A549 (cell line): ENCODE results near the gene EPHB1. TPM values are rescaled to one million over a fixed set of nuclear protein-coding genes. Genes with fewer than 3 reads are reported as not detected.

Experiments used
- ATAC-seq, 2 experiments: fragments of 200-7000 bp in 1 of 2; fragments of >200 bp in 1 of 2; cut with Nextera tagmentation in 1 of 2; cut with Tn5 transposase in 1 of 2; 3 replicates each; pipeline versions ENCODE4 v1.8.0 to v1.9.1; 2018 to 2020; ENCODE audit warnings: mild to moderate bottlenecking in 1 of 2, moderate library complexity in 1 of 2
- CTCF ChIA-PET: fragments of 300-600 bp; sonication (Branson Sonifier 250); formaldehyde crosslinking; extraction: SDS; loops from one replicate; lab custom pipeline; 2021; ENCODE audit warnings: antibody characterized with exemption, inconsistent platforms; lab: Yijun Ruan, JAX
- POLR2A ChIA-PET: fragments of 350-600 bp; formaldehyde crosslinking; extraction: SDS; loops from one replicate; lab custom pipeline; 2021; ENCODE audit warnings: antibody characterized with exemption, inconsistent platforms; lab: Yijun Ruan, JAX
- DNase-seq, 2 experiments: peaks; one replicate each; pipeline versions ENCODE4 v3.0.0 to v3.0.0-alpha.2; 2011 to 2016; ENCODE audit warnings: low read depth in 1 of 2, low spot score in 1 of 2
- FAIRE-seq: peaks from 2 replicates; lab custom pipeline; 2011; peaks lifted over from hg19 to GRCh38; lab: Jason Lieb, UNC
- H3K27ac ChIP-seq, 2 experiments: fragments of >200 bp; sonication (Bioruptor Twin); formaldehyde crosslinking; 3 replicates each; pipeline ENCODE4 v1.5.1; 2016 to 2017
- H3K4me1 ChIP-seq: fragments of >200 bp; sonication (Bioruptor Twin); formaldehyde crosslinking; 3 replicates; pipeline ENCODE4 v1.6.1; 2016
- H3K4me2 ChIP-seq: fragments of >200 bp; sonication (Bioruptor Twin); formaldehyde crosslinking; 3 replicates; pipeline ENCODE4 v1.6.1; 2016
- H3K4me3 ChIP-seq: fragments of >200 bp; sonication (Bioruptor Twin); formaldehyde crosslinking; 3 replicates; pipeline ENCODE4 v1.5.1; 2016
- H3K9me3 ChIP-seq: fragments of >200 bp; sonication (Bioruptor Twin); formaldehyde crosslinking; 3 replicates; pipeline ENCODE4 v1.6.1; 2016
- BHLHE40 ChIP-seq: IDR thresholded peaks from 2 replicates; pipeline ENCODE4 v1.6.1; 2012; ENCODE audit warnings: low read depth, low read length, inconsistent platforms
- CHD2 ChIP-seq: fragments of 150-350 bp; IDR thresholded peaks from 2 replicates; pipeline ENCODE4 v1.6.1; 2014; ENCODE audit warnings: low read length; ENCODE audit not compliant: partially characterized antibody
- CHD4 ChIP-seq: fragments of 200-600 bp; sonication (generic); IDR thresholded peaks from 2 replicates; pipeline ENCODE4 v1.6.1; 2016; ENCODE audit warnings: antibody characterized with exemption, mild to moderate bottlenecking, borderline replicate concordance
- EHMT2 ChIP-seq: fragments of 200-600 bp; sonication (generic); IDR thresholded peaks from 2 replicates; pipeline ENCODE4 v1.6.1; 2016; ENCODE audit warnings: antibody characterized with exemption, low read depth, mild to moderate bottlenecking, moderate library complexity
- FOSB ChIP-seq: fragments of 250-450 bp; sonication (Bioruptor Pico); IDR thresholded peaks from 2 replicates; pipeline ENCODE4 v1.5.0; 2020; ENCODE audit warnings: mild to moderate bottlenecking, moderate library complexity
- FOSL2 ChIP-seq, 2 experiments: fragments of 450-650 bp in 1 of 2; fragments of >200 bp in 1 of 2; sonication (Bioruptor Twin) in 1 of 2; formaldehyde crosslinking; IDR thresholded peaks; 2 replicates each; pipeline versions ENCODE4 v1.5.0 to v1.6.1; 2016 to 2020; ENCODE audit warnings: mild to moderate bottlenecking in 1 of 2, moderate library complexity in 1 of 2
- FOXS1 ChIP-seq: fragments of 250-450 bp; sonication (Bioruptor Pico); IDR thresholded peaks from 2 replicates; pipeline ENCODE4 v1.5.0; 2020; ENCODE audit warnings: mild to moderate bottlenecking, moderate library complexity
- HES2 ChIP-seq: fragments of >200 bp; sonication (Bioruptor Twin); formaldehyde crosslinking; IDR thresholded peaks from 2 replicates; pipeline ENCODE4 v1.6.1; 2016
- HEYL ChIP-seq: fragments of 250-450 bp; sonication (Bioruptor Pico); IDR thresholded peaks from 2 replicates; pipeline ENCODE4 v1.8.0; 2021; ENCODE audit warnings: mild to moderate bottlenecking, moderate library complexity
- HOXA7 ChIP-seq: fragments of 250-450 bp; sonication (Bioruptor Pico); IDR thresholded peaks from 2 replicates; pipeline ENCODE4 v1.5.0; 2020; ENCODE audit warnings: mild to moderate bottlenecking, moderate library complexity
- HOXB5 ChIP-seq: fragments of 250-450 bp; sonication (Bioruptor Pico); IDR thresholded peaks from 2 replicates; pipeline ENCODE4 v1.5.0; 2020; ENCODE audit warnings: mild to moderate bottlenecking, moderate library complexity
- JUN ChIP-seq, 2 experiments: fragments of >200 bp; sonication (Bioruptor Twin); formaldehyde crosslinking; IDR thresholded peaks; 2 replicates in 1 of 2; 3 replicates in 1 of 2; pipeline ENCODE4 v1.6.1; 2016 to 2017
- JUNB ChIP-seq: fragments of >200 bp; sonication (Bioruptor Twin); formaldehyde crosslinking; IDR thresholded peaks from 2 replicates; pipeline ENCODE4 v1.6.1; 2016
- MAFK ChIP-seq: fragments of 450-650 bp; IDR thresholded peaks from 2 replicates; pipeline ENCODE4 v1.6.1; 2014; ENCODE audit not compliant: partially characterized antibody
- MAZ ChIP-seq: fragments of 150-350 bp; IDR thresholded peaks from 2 replicates; pipeline ENCODE4 v1.6.1; 2014; ENCODE audit warnings: antibody characterized with exemption, low read depth, low read length, borderline replicate concordance
- NFE2L2 ChIP-seq: fragments of 150-350 bp; conservative IDR thresholded peaks from 2 replicates; pipeline ENCODE4 v1.6.1; 2014; ENCODE audit warnings: low read length
- RARB ChIP-seq: fragments of 250-450 bp; sonication (Bioruptor Pico); IDR thresholded peaks from 2 replicates; pipeline ENCODE4 v1.8.0; 2021; ENCODE audit warnings: mild to moderate bottlenecking, moderate library complexity
- RCOR1 ChIP-seq: fragments of 150-350 bp; IDR thresholded peaks from 2 replicates; pipeline ENCODE4 v1.6.1; 2014; ENCODE audit warnings: antibody characterized with exemption, low read length, low read depth
- TFCP2L1 ChIP-seq: fragments of 250-450 bp; sonication (Bioruptor Pico); IDR thresholded peaks from 2 replicates; pipeline ENCODE4 v1.5.0; 2021; ENCODE audit warnings: mild to moderate bottlenecking
- TP53 ChIP-seq: fragments of 250-450 bp; sonication (Bioruptor Pico); IDR thresholded peaks from 2 replicates; pipeline ENCODE4 v1.5.0; 2021; ENCODE audit warnings: mild to moderate bottlenecking, moderate library complexity
- ZC3H11A ChIP-seq: fragments of 450-650 bp; IDR thresholded peaks from 2 replicates; pipeline ENCODE4 v1.6.1; 2014; ENCODE audit warnings: antibody characterized with exemption, mild to moderate bottlenecking
- ZFP36 ChIP-seq: fragments of 450-650 bp; IDR thresholded peaks from 2 replicates; pipeline ENCODE4 v1.6.1; 2014; ENCODE audit warnings: borderline replicate concordance; ENCODE audit not compliant: partially characterized antibody
- ZSCAN20 ChIP-seq: fragments of 250-450 bp; sonication (Bioruptor Pico); IDR thresholded peaks from 2 replicates; pipeline ENCODE4 v1.8.0; 2022; ENCODE audit warnings: mild to moderate bottlenecking, moderate library complexity
- WGBS: methylation state at CpG from one replicate; pipeline ENCODE4 v1.1.6; 2017; ENCODE audit errors: missing lambda C conversion rate; 5-methylcytosine and 5-hydroxymethylcytosine counted together
- polyA plus RNA-seq, 4 experiments: library from polyadenylated mRNA; depleted of rRNA in 3 of 4; stranded (reverse); fragments of >200 nt; fragmentation: RNase III in 1 of 4; extraction: RNeasy Plus Mini Kit Qiagen cat#74134 plus additional on column Dnase treatment in 1 of 4; gene quantifications; 2 replicates in 3 of 4; 3 replicates in 1 of 4; pipeline ENCODE4 v1.2.3, GENCODE V29; 2011 to 2017
- TF ChIP-seq, protein P1 (sequence below): fragments of 250-450 bp; sonication (Bioruptor Pico); IDR thresholded peaks from 2 replicates; pipeline ENCODE4 v1.5.0; 2021; ENCODE audit warnings: mild to moderate bottlenecking, moderate library complexity, borderline replicate concordance
- TF ChIP-seq, protein P2 (sequence below): fragments of 250-450 bp; sonication (Bioruptor Pico); IDR thresholded peaks from 2 replicates; pipeline ENCODE4 v1.5.0; 2020; ENCODE audit warnings: low read depth, mild to moderate bottlenecking, moderate library complexity
- TF ChIP-seq, protein P3 (sequence below): fragments of >200 bp; sonication (Bioruptor Twin); formaldehyde crosslinking; IDR thresholded peaks from 3 replicates; pipeline ENCODE4 v1.5.1; 2016
- TF ChIP-seq, protein P4 (sequence below): fragments of 150-350 bp; IDR thresholded peaks from 2 replicates; pipeline ENCODE4 v1.6.1; 2014; ENCODE audit warnings: low read depth, mild to moderate bottlenecking, low read length
- TF ChIP-seq, protein P5 (sequence below): fragments of 450-650 bp; IDR thresholded peaks from 2 replicates; pipeline ENCODE4 v1.6.1; 2014; ENCODE audit warnings: antibody characterized with exemption

EPHB1 gene
- polyA plus RNA-seq, 2 of the 4 experiments (the other 2 are of a cell fraction): 0.18 to 0.21 TPM

DNA sequence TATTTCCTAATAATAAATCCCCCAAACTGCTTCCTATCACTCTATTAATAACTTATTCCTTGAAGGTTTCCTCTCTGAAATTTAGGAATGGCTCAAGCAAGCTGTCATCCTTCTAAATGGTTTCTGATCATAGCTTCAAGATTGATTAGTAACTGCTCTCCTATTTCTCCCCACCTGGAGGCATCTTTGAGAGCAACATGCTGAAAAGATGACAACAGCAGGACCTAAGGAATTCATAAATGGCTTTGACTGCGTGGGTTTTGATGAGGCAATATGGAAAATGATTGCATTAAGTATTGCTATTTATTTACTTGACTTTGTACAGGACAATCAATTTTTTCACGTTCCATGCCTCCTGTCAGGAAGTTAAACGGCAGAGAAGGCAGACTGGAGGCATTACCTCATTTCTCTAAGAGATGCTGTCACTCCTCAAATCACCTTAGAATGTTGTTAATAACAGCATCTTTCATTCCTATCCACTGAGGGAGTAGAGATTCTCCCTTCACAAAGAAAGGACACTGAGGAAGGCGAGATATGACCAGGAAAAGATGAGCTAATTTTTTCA, 256.4 kb downstream of the EPHB1 start (continued):
- no peak for TF ChIP-seq EHMT2
- no peak for TF ChIP-seq JUNB
- TF ChIP-seq FOSB (CRISPR knock-in tag): no peak

DNA sequence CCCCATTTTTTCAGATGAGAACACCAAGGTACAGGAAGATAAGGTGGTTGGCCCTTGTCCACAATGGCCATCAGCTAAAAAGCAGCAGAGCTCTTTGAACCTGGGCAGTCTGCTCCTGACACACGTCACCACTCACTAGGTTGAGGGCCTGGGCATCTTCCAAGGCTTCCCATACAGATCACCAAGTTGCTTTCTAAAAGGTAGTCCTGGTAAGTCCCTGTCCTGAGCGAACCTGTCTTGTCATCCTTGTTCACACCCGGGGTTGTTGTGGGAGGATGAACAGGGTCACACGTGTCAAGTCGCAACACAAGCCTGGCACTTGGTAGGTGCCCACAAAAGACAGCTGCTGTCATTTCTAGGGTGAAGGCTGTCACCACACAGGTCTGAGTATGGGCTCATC, 260.4 kb downstream of the EPHB1 start:
- TF ChIP-seq TP53 (CRISPR knock-in tag) (no peak), MAFK (no peak), ZC3H11A (no peak), HOXB5 (CRISPR knock-in tag) (no peak), ZSCAN20 (CRISPR knock-in tag) (no peak), MAZ (no peak), RCOR1 (no peak), HES2 (no peak), TFCP2L1 (CRISPR knock-in tag) (no peak)
- TF ChIP-seq, protein P1, sequence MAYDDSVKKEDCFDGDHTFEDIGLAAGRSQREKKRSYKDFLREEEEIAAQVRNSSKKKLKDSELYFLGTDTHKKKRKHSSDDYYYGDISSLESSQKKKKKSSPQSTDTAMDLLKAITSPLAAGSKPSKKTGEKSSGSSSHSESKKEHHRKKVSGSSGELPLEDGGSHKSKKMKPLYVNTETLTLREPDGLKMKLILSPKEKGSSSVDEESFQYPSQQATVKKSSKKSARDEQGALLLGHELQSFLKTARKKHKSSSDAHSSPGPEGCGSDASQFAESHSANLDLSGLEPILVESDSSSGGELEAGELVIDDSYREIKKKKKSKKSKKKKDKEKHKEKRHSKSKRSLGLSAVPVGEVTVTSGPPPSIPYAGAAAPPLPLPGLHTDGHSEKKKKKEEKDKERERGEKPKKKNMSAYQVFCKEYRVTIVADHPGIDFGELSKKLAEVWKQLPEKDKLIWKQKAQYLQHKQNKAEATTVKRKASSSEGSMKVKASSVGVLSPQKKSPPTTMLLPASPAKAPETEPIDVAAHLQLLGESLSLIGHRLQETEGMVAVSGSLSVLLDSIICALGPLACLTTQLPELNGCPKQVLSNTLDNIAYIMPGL: no peak
- TF ChIP-seq, protein P2, sequence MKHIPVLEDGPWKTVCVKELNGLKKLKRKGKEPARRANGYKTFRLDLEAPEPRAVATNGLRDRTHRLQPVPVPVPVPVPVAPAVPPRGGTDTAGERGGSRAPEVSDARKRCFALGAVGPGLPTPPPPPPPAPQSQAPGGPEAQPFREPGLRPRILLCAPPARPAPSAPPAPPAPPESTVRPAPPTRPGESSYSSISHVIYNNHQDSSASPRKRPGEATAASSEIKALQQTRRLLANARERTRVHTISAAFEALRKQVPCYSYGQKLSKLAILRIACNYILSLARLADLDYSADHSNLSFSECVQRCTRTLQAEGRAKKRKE (CRISPR knock-in tag): no peak
- TF ChIP-seq, protein P3, sequence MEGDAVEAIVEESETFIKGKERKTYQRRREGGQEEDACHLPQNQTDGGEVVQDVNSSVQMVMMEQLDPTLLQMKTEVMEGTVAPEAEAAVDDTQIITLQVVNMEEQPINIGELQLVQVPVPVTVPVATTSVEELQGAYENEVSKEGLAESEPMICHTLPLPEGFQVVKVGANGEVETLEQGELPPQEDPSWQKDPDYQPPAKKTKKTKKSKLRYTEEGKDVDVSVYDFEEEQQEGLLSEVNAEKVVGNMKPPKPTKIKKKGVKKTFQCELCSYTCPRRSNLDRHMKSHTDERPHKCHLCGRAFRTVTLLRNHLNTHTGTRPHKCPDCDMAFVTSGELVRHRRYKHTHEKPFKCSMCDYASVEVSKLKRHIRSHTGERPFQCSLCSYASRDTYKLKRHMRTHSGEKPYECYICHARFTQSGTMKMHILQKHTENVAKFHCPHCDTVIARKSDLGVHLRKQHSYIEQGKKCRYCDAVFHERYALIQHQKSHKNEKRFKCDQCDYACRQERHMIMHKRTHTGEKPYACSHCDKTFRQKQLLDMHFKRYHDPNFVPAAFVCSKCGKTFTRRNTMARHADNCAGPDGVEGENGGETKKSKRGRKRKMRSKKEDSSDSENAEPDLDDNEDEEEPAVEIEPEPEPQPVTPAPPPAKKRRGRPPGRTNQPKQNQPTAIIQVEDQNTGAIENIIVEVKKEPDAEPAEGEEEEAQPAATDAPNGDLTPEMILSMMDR: no peak
- TF ChIP-seq, protein P4, sequence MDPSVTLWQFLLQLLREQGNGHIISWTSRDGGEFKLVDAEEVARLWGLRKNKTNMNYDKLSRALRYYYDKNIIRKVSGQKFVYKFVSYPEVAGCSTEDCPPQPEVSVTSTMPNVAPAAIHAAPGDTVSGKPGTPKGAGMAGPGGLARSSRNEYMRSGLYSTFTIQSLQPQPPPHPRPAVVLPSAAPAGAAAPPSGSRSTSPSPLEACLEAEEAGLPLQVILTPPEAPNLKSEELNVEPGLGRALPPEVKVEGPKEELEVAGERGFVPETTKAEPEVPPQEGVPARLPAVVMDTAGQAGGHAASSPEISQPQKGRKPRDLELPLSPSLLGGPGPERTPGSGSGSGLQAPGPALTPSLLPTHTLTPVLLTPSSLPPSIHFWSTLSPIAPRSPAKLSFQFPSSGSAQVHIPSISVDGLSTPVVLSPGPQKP: no peak
- 0% methylated on average over 1 of the region's 5 CpGs for WGBS
- ATAC-seq (no peak), FAIRE-seq (no peak), DNase-seq (no peak)
- POLR2A ChIA-PET: no interaction called here
- H3K9me3 ChIP-seq: no peaks in the 10 kb centered on the region
- H3K4me2 ChIP-seq: no peak overlapping the region
- H3K4me1 ChIP-seq: no peaks in the 10 kb centered on the region
- no peak overlapping the region for H3K4me3 ChIP-seq
- CTCF ChIA-PET: no interaction called here
- H3K27ac ChIP-seq: no peak overlapping the region

- ATAC-seq (no peak), FAIRE-seq (no peak), DNase-seq (no peak)
- Histone ChIP-seq H3K4me3 (no peak overlapping the region), H3K4me2 (no peak overlapping the region), H3K27ac (no peak overlapping the region), H3K4me1 (no peaks in the 10 kb centered on the region), H3K9me3 (no peaks in the 10 kb centered on the region)
- WGBS: 31% methylated on average over 3 of the region's 7 CpGs
- ChIA-PET POLR2A (no interaction called here), CTCF (no interaction called here)
- no peak for TF ChIP-seq CHD2
- TF ChIP-seq JUN (IDR thresholded peaks at IDR 0.05): no peak
- no peak for TF ChIP-seq BHLHE40
- TF ChIP-seq RARB (CRISPR knock-in tag): no peak
- TF ChIP-seq HES2: no peak
- TF ChIP-seq FOSB (CRISPR knock-in tag): no peak
- TF ChIP-seq FOXS1 (CRISPR knock-in tag): no peak
- no peak for TF ChIP-seq FOSL2 (IDR thresholded peaks at IDR 0.05)
- no peak for TF ChIP-seq FOSL2 (CRISPR knock-in tag; IDR thresholded peaks at IDR 0.05)
- TF ChIP-seq CHD4: no peak
- no peak for TF ChIP-seq MAZ
- TF ChIP-seq HOXA7 (CRISPR knock-in tag): no peak
- no peak for TF ChIP-seq HEYL (CRISPR knock-in tag)
- TF ChIP-seq, protein P5, sequence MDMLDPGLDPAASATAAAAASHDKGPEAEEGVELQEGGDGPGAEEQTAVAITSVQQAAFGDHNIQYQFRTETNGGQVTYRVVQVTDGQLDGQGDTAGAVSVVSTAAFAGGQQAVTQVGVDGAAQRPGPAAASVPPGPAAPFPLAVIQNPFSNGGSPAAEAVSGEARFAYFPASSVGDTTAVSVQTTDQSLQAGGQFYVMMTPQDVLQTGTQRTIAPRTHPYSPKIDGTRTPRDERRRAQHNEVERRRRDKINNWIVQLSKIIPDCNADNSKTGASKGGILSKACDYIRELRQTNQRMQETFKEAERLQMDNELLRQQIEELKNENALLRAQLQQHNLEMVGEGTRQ: no peak
- no peak for TF ChIP-seq ZFP36
- no peak for TF ChIP-seq NFE2L2
- TF ChIP-seq MAFK: no peak
Measured at GRCh38 chr3:135056084-135056730, 261.1 kb downstream of the EPHB1 start.
